Progenitor cell of endocrine pancreas (in vitro differentiated cells): Measurements from ENCODE around the gene ZP1. TPM values are rescaled to one million over a fixed set of nuclear protein-coding genes. Genes with fewer than 3 reads are reported as not detected.
A peak's percentile ranks its signal among the peaks of the same experiment; 100 is the strongest.

Source experiments
- DNase-seq: peaks from one replicate; pipeline ENCODE4 v3.0.0; 2021; ENCODE audit warnings: low spot score; ENCODE audit not compliant: unreplicated experiment
- H3K27ac Mint-ChIP-seq: 2 replicates; pipeline ENCODE4 v1.8.0; 2021; ENCODE audit warnings: mild to moderate bottlenecking, moderate library complexity, mixed read lengths
- H3K27me3 Mint-ChIP-seq: 2 replicates; pipeline ENCODE4 v1.8.0; 2021; ENCODE audit warnings: mixed read lengths
- H3K36me3 Mint-ChIP-seq: 2 replicates; pipeline ENCODE4 v1.8.0; 2022; ENCODE audit warnings: mixed read lengths; ENCODE audit not compliant: insufficient read depth
- H3K4me1 Mint-ChIP-seq: 2 replicates; pipeline ENCODE4 v1.8.0; 2021; ENCODE audit warnings: low read depth, mixed read lengths
- H3K4me3 Mint-ChIP-seq: 2 replicates; pipeline ENCODE4 v1.8.0; 2021; ENCODE audit warnings: low read depth, mild to moderate bottlenecking, moderate library complexity, mixed read lengths
- H3K9me3 Mint-ChIP-seq: 2 replicates; pipeline ENCODE4 v1.8.0; 2021; ENCODE audit warnings: low read depth, mixed read lengths
- CTCF ChIP-seq: fragments of 200-600 bp; sonication (generic); IDR thresholded peaks from one replicate; pipeline ENCODE4 v1.5.0; 2021; ENCODE audit warnings: antibody characterized with exemption, mild to moderate bottlenecking; ENCODE audit not compliant: unreplicated experiment
- total RNA-seq: library from RNA; stranded (reverse); gene quantifications from 2 replicates; pipeline ENCODE4 v1.2.1, GENCODE V29; 2021

The ZP1 gene
- total RNA-seq, 1 donor from 2014 or later, result not detected

GRCh38 chr11:60842668-60843600 lies 24.4 kb upstream of the ZP1 start:
- Mint-ChIP-seq H3K4me1 (peaks cover 33% of the 10 kb centered on the region), H3K4me3 (peak overlapping the region; percentile 84), H3K27me3 (no peaks in the 10 kb centered on the region), H3K9me3 (no peaks in the 10 kb centered on the region), H3K27ac (peak overlapping the region; percentile 74), H3K36me3 (no peaks in the 10 kb centered on the region)
- no peak for TF ChIP-seq CTCF
- DNase-seq, result no peak

- H3K27me3 Mint-ChIP-seq, result no peaks in the 10 kb centered on the region
- no peak for TF ChIP-seq CTCF
- H3K9me3 Mint-ChIP-seq, result no peaks in the 10 kb centered on the region
- peak overlapping the region; percentile 84 for H3K4me3 Mint-ChIP-seq
- H3K4me1 Mint-ChIP-seq, result peaks cover 33% of the 10 kb centered on the region
- H3K36me3 Mint-ChIP-seq, result peaks cover 3% of the 10 kb centered on the region
- DNase-seq, result no peak
- peak overlapping the region; percentile 18 for H3K27ac Mint-ChIP-seq
Measured at GRCh38 chr11:60844045-60844869, 23.1 kb upstream of the ZP1 start.

- H3K4me1 Mint-ChIP-seq, result peaks cover 33% of the 10 kb centered on the region
- no peak for TF ChIP-seq CTCF
- no peak for DNase-seq
- no peaks in the 10 kb centered on the region for H3K9me3 Mint-ChIP-seq
- peak overlapping the region; percentile 13 for H3K27ac Mint-ChIP-seq
- H3K4me3 Mint-ChIP-seq, result peak overlapping the region; percentile 84
- H3K27me3 Mint-ChIP-seq, result no peaks in the 10 kb centered on the region
- H3K36me3 Mint-ChIP-seq, result peaks cover 3% of the 10 kb centered on the region
Measured at GRCh38 chr11:60844870-60845221, 22.5 kb upstream of the ZP1 start.

DNA sequence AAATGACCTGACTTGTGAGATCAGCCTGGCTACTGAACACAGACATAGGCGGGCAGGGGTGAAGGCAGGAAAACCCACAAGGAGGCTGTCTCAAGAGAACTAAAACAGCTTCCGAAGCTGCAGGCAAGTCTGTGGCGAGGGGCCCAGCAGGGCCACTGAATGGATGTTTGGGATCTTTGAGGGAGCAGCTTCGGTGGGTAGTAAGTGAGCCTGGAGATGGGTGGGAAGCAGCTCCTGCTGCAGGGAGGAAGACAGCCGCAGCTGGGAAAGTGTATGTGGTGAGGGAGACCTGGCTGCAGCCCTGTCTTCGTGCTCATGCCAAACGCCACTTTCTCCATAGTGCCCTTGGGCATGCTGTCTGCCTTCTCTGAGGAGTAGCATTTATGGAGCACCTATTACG lies 22.0 kb upstream of the ZP1 start:
- TF ChIP-seq CTCF, result no peak
- H3K27ac Mint-ChIP-seq, result peak overlapping the region; percentile 77
- no peak overlapping the region for H3K4me3 Mint-ChIP-seq
- no peaks in the 10 kb centered on the region for H3K9me3 Mint-ChIP-seq
- peaks cover 3% of the 10 kb centered on the region for H3K36me3 Mint-ChIP-seq
- H3K4me1 Mint-ChIP-seq, result peaks cover 33% of the 10 kb centered on the region
- DNase-seq, result no peak
- H3K27me3 Mint-ChIP-seq, result no peaks in the 10 kb centered on the region

DNA sequence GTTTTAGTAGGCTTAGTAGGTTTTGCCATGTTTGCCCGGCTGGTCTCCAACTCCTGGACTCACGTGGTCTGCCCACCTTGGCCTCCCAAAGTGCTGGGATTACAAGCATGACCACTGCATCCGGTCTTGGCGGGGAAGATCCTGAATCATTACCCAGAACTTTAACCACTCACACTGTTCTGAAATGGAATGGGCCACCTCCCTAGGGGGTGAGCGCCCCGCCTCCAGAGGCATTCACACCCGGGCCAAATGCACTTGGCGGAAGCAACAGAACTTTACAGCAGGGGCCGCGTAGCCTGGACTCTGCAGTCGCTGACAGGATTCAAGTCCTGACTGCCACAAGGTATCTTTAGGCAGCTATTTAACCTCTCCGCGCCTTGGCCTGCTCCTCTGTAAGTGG lies 20.1 kb upstream of the ZP1 start:
- TF ChIP-seq CTCF, result no peak
- H3K4me1 Mint-ChIP-seq, result peaks cover 29% of the 10 kb centered on the region
- H3K27ac Mint-ChIP-seq, result no peak overlapping the region
- no peaks in the 10 kb centered on the region for H3K27me3 Mint-ChIP-seq
- peaks cover 8% of the 10 kb centered on the region for H3K36me3 Mint-ChIP-seq
- H3K9me3 Mint-ChIP-seq, result no peaks in the 10 kb centered on the region
- DNase-seq, result no peak
- H3K4me3 Mint-ChIP-seq, result no peak overlapping the region
